HepG2 (cell line): ENCODE measurements around the gene PXMP4. TPM values are rescaled to one million over a fixed set of nuclear protein-coding genes. Genes with fewer than 3 reads are reported as not detected.
A peak's percentile ranks its signal among the peaks of the same experiment; 100 is the strongest.

Experiments
- CSRNP1 ChIP-seq: sonication (generic); formaldehyde crosslinking; IDR thresholded peaks from 2 replicates; pipeline ENCODE4 v1.8.1; 2023; ENCODE audit warnings: mild to moderate bottlenecking, missing genetic modification reagents
- FOXK2 ChIP-seq: fragments of 450-650 bp; IDR thresholded peaks from 2 replicates; pipeline ENCODE4 v1.6.1; 2016
- FOXO1 ChIP-seq: sonication (generic); formaldehyde crosslinking; IDR thresholded peaks from 2 replicates; pipeline ENCODE4 v1.4.0; 2020; ENCODE audit warnings: missing genetic modification reagents
- KAT7 ChIP-seq: IDR thresholded peaks from 2 replicates; pipeline ENCODE4 v1.6.1; 2018; ENCODE audit warnings: borderline replicate concordance, missing compliant biosample characterization
- KDM5A ChIP-seq: fragments of 200-600 bp; sonication (generic); IDR thresholded peaks from 2 replicates; pipeline ENCODE4 v1.7.0; 2018; ENCODE audit warnings: antibody characterized with exemption, mild to moderate bottlenecking, low read length, borderline replicate concordance
- MNT ChIP-seq: fragments of 450-650 bp; IDR thresholded peaks from 2 replicates; pipeline ENCODE4 v1.6.1; 2016
- MZF1 ChIP-seq: sonication (generic); formaldehyde crosslinking; IDR thresholded peaks from 2 replicates; pipeline ENCODE4 v1.8.1; 2023; ENCODE audit warnings: mild to moderate bottlenecking, missing genetic modification reagents, borderline replicate concordance
- NCOR1 ChIP-seq: fragments of 200-600 bp; sonication (generic); IDR thresholded peaks from 2 replicates; pipeline ENCODE4 v1.7.0; 2017; ENCODE audit warnings: antibody characterized with exemption, low read length, borderline replicate concordance
- NFYC ChIP-seq: IDR thresholded peaks from 2 replicates; pipeline ENCODE4 v1.6.1; 2016; ENCODE audit warnings: missing genetic modification reagents, missing compliant biosample characterization
- ONECUT2 ChIP-seq: sonication (generic); formaldehyde crosslinking; IDR thresholded peaks from 2 replicates; pipeline ENCODE4 v1.4.0; 2020; ENCODE audit warnings: missing genetic modification reagents
- SOX5 ChIP-seq: IDR thresholded peaks from 2 replicates; pipeline ENCODE4 v1.6.1; 2016; ENCODE audit warnings: borderline replicate concordance
- WIZ ChIP-seq: sonication (generic); formaldehyde crosslinking; IDR thresholded peaks from 2 replicates; pipeline ENCODE4 v1.5.1; 2020; ENCODE audit warnings: mild to moderate bottlenecking, missing genetic modification reagents
- ZNF292 ChIP-seq: sonication (generic); formaldehyde crosslinking; IDR thresholded peaks from 2 replicates; pipeline ENCODE4 v1.8.1; 2022; ENCODE audit warnings: mild to moderate bottlenecking, low read depth, missing genetic modification reagents, borderline replicate concordance
- ZNF318 ChIP-seq: sonication (generic); formaldehyde crosslinking; IDR thresholded peaks from 2 replicates; pipeline ENCODE4 v1.4.0; 2020; ENCODE audit warnings: mild to moderate bottlenecking, missing genetic modification reagents
- ZNF44 ChIP-seq: sonication (generic); formaldehyde crosslinking; IDR thresholded peaks from 2 replicates; pipeline ENCODE4 v1.5.1; 2020; ENCODE audit warnings: mild to moderate bottlenecking, missing genetic modification reagents
- ZNF709 ChIP-seq: sonication (generic); formaldehyde crosslinking; IDR thresholded peaks from 2 replicates; pipeline ENCODE4 v1.5.0; 2020; ENCODE audit warnings: mild to moderate bottlenecking, missing genetic modification reagents
- ZNF788 ChIP-seq: sonication (generic); formaldehyde crosslinking; IDR thresholded peaks from 2 replicates; pipeline ENCODE4 v1.5.0; 2020; ENCODE audit warnings: mild to moderate bottlenecking, missing genetic modification reagents, borderline replicate concordance
- polyA plus RNA-seq, 8 experiments: library from polyadenylated mRNA; depleted of rRNA in 3 of 8; stranded (reverse) in 7 of 8; unstranded in 1 of 8; fragments of >200 nt; fragmentation: Illumina TruSeq in 4 of 8; extraction: Trizol in 4 of 8; gene quantifications; 2 replicates each; pipeline versions ENCODE4 v1.2.1 to v1.2.3, GENCODE V29; 2011 to 2016; ENCODE audit warnings: low read depth in 4 of 8, missing spikeins in 1 of 8, mixed read lengths in 1 of 8; ENCODE audit not compliant: insufficient read depth in 1 of 8
- total RNA-seq, 5 experiments: library from RNA; depleted of rRNA; stranded (reverse); fragments of >200 nt; fragmentation: Illumina TruSeq; extraction: Trizol; gene quantifications; 2 replicates each; pipeline ENCODE4 v1.2.3, GENCODE V29; 2016; ENCODE audit warnings: low read depth in 1 of 5

Gene PXMP4
- total and polyA plus RNA-seq, 2 of the 13 experiments (the other 11 are each of a cell fraction or from before 2014, with no cell fraction given), result not detected

- peak; percentile 82; the same call in 1 of the 2 replicates for TF ChIP-seq CSRNP1 (CRISPR knock-in tag)
- peak; percentile 96 for TF ChIP-seq FOXO1 (CRISPR knock-in tag)
- peak; percentile 83; the same call in 1 of the 2 replicates for TF ChIP-seq NCOR1
- TF ChIP-seq FOXK2, result peak; percentile 48; the same call in 1 of the 2 replicates
- no peak for TF ChIP-seq MZF1 (CRISPR knock-in tag)
- TF ChIP-seq ZNF318, result peak; percentile 82; the same call in 1 of the 2 replicates
- TF ChIP-seq KDM5A, result no peak
- TF ChIP-seq ONECUT2 (CRISPR knock-in tag), result peak; percentile 59; the same call in 1 of the 2 replicates
- TF ChIP-seq ZNF709, result peak; percentile 71
- TF ChIP-seq MNT, result peak; percentile 53
- TF ChIP-seq NFYC, result no peak; the same call in 1 of the 2 replicates
- TF ChIP-seq WIZ (CRISPR knock-in tag), result peak; percentile 85; the same call in 1 of the 2 replicates
- TF ChIP-seq ZNF788, result peak; percentile 92; the same call in 1 of the 2 replicates
- peak; percentile 99 for TF ChIP-seq ZNF292 (CRISPR knock-in tag)
- peak; percentile 92; the same call in 1 of the 2 replicates for TF ChIP-seq ZNF44 (CRISPR knock-in tag)
- TF ChIP-seq SOX5 (CRISPR knock-in tag), result peak; percentile 90
- peak; percentile 70; the same call in 1 of the 2 replicates for TF ChIP-seq KAT7
These were observed 18.3 kb downstream of the PXMP4 start (continued) for GRCh38 chr20:33701629-33702450.
